IPS DF 4.7 (cell line): ENCODE data around the gene C1QTNF1.

Experiments used
- DNase-seq: peaks from one replicate; pipeline ENCODE4 v3.0.0-alpha.2; 2013; ENCODE audit warnings: low spot score; ENCODE audit errors: extremely low read depth

Gene C1QTNF1

GRCh38 chr17:79090443-79091225 is 66.7 kb downstream of the C1QTNF1 start:
- no peak for DNase-seq

GRCh38 chr17:79091226-79091670 is 67.3 kb downstream of the C1QTNF1 start:
- no peak for DNase-seq

GRCh38 chr17:79092567-79092966 is 68.6 kb downstream of the C1QTNF1 start:
- no peak for DNase-seq

GRCh38 chr17:79093270-79093669 is 69.3 kb downstream of the C1QTNF1 start:
- DNase-seq, result no peak

- no peak for DNase-seq
Observed at GRCh38 chr17:79094261-79094660, 70.3 kb downstream of the C1QTNF1 start.

GRCh38 chr17:79095345-79096055 is 71.5 kb downstream of the C1QTNF1 start:
- DNase-seq, result no peak

- no peak for DNase-seq
Observed at GRCh38 chr17:79096477-79096876, 72.5 kb downstream of the C1QTNF1 start.

GRCh38 chr17:79097226-79098055 is 73.5 kb downstream of the C1QTNF1 start:
- no peak for DNase-seq

- DNase-seq, result no peak
Observed at GRCh38 chr17:79098282-79098867, 74.4 kb downstream of the C1QTNF1 start.
